HCT116 (cell line): ENCODE data around the gene RBM38. TPM values are rescaled to one million over a fixed set of nuclear protein-coding genes. Genes with fewer than 3 reads are reported as not detected.
A peak's percentile ranks its signal among the peaks of the same experiment; 100 is the strongest.

ENCODE experiments used
- ATAC-seq: fragments of 200-7000 bp; cut with Tn5 transposase; 2 replicates; pipeline ENCODE4 v1.9.1; 2020; ENCODE audit warnings: mild to moderate bottlenecking, moderate library complexity
- BruUV-seq: library from RNA; stranded (reverse); fragments of 400-500 nt; replicated peaks from 2 replicates; lab custom pipeline; 2021; lab: Mats Ljungman, UMichigan
- CTCF ChIA-PET: fragments of 300-600 bp; sonication (Branson Sonifier 250); formaldehyde crosslinking; loops from one replicate; lab custom pipeline; 2021; ENCODE audit warnings: antibody characterized with exemption; lab: Charles Lee
- POLR2A ChIA-PET: fragments of 300-600, 350-600 bp; sonication (Branson Sonifier 250); formaldehyde crosslinking; loops from one replicate; lab custom pipeline; 2021; ENCODE audit warnings: antibody characterized with exemption; lab: Charles Lee
- RAD21 ChIA-PET, 2 experiments: fragments of 300-600 bp; sonication (Branson Sonifier 250); formaldehyde crosslinking; loops; one replicate each; lab custom pipeline; 2023; ENCODE audit warnings: low total read pairs in 2 of 2; ENCODE audit not compliant: uncharacterized antibody in 2 of 2, unreplicated experiment in 2 of 2, low non-redundant PET in 1 of 2; lab: Charles Lee
- DNase-seq: peaks from one replicate; pipeline ENCODE4 v3.0.0-alpha.2; 2010; ENCODE audit warnings: low read depth, low spot score
- H2AFZ ChIP-seq: fragments of 200-600 bp; shearing (Covaris generic), sonication (generic); 2 replicates; pipeline ENCODE4 v1.6.1; 2017; ENCODE audit warnings: low read depth, mixed run types, mixed read lengths, antibody characterized with exemption, low read length; ENCODE audit not compliant: poor library complexity, severe bottlenecking
- H3K27ac ChIP-seq: 2 replicates; pipeline ENCODE4 v1.5.1; 2012; ENCODE audit warnings: low read depth, low read length
- H3K27me3 ChIP-seq: fragments of 200-600 bp; sonication (generic); 2 replicates; pipeline ENCODE4 v1.6.1; 2016; ENCODE audit warnings: mixed run types, low read length, mixed read lengths; ENCODE audit not compliant: insufficient read depth
- H3K36me3 ChIP-seq, 2 experiments: fragments of 200-500 bp in 1 of 2; fragments of 200-600 bp in 1 of 2; sonication (Bioruptor generic) in 1 of 2; sonication (generic) in 1 of 2; 2 replicates each; pipeline versions ENCODE4 v1.5.1 to v1.6.1; 2014 to 2016; ENCODE audit warnings: low read length in 2 of 2, inconsistent platforms in 1 of 2, mixed read lengths in 1 of 2, mixed run types in 1 of 2; ENCODE audit not compliant: insufficient read depth in 2 of 2, control insufficient read depth in 1 of 2
- H3K4me1 ChIP-seq, 2 experiments: fragments of 200-600 bp in 1 of 2; sonication (generic) in 1 of 2; 2 replicates each; pipeline versions ENCODE4 v1.5.1 to v1.6.1; 2012 to 2017; ENCODE audit warnings: low read length in 2 of 2, inconsistent platforms in 1 of 2, mild to moderate bottlenecking in 1 of 2, mixed read lengths in 1 of 2, mixed run types in 1 of 2, moderate library complexity in 1 of 2; ENCODE audit not compliant: insufficient read depth in 2 of 2, control insufficient read depth in 1 of 2
- H3K4me2 ChIP-seq: fragments of 200-600 bp; sonication (generic); 2 replicates; pipeline ENCODE4 v1.6.1; 2017; ENCODE audit warnings: mixed run types, low read length, mixed read lengths
- H3K4me3 ChIP-seq, 2 experiments: fragments of 200-600 bp in 1 of 2; sonication (generic) in 1 of 2; replicated peaks in 1 of 2; 2 replicates each; pipeline ENCODE4 v1.5.1; 2011 to 2016; ENCODE audit warnings: low read length in 2 of 2, control low read depth in 1 of 2, low read depth in 1 of 2, mild to moderate bottlenecking in 1 of 2, mixed read lengths in 1 of 2, mixed run types in 1 of 2
- H3K79me2 ChIP-seq: fragments of 200-600 bp; sonication (generic); 2 replicates; pipeline ENCODE4 v1.6.1; 2017; ENCODE audit warnings: mild to moderate bottlenecking, mixed run types, low read length, moderate library complexity, mixed read lengths; ENCODE audit not compliant: insufficient read depth
- H3K9ac ChIP-seq: fragments of 200-600 bp; sonication (generic); 2 replicates; pipeline ENCODE4 v1.6.1; 2016; ENCODE audit warnings: low read length, mixed read lengths
- H3K9me2 ChIP-seq: fragments of 200-600 bp; sonication (generic), shearing (Covaris generic); 2 replicates; pipeline ENCODE4 v1.6.1; 2017; ENCODE audit warnings: mixed run types, mild to moderate bottlenecking, moderate library complexity; ENCODE audit not compliant: insufficient read depth
- H3K9me3 ChIP-seq, 2 experiments: fragments of 200-500 bp in 1 of 2; fragments of 200-600 bp in 1 of 2; sonication (Bioruptor generic) in 1 of 2; sonication (generic) in 1 of 2; 2 replicates each; pipeline ENCODE4 v1.6.1; 2014 to 2017; ENCODE audit warnings: low read length in 2 of 2, mixed read lengths in 2 of 2, inconsistent platforms in 1 of 2, low read depth in 1 of 2, mild to moderate bottlenecking in 1 of 2, mixed run types in 1 of 2, moderate library complexity in 1 of 2; ENCODE audit not compliant: control insufficient read depth in 1 of 2, insufficient read depth in 1 of 2
- H4K20me1 ChIP-seq: fragments of 200-600 bp; sonication (generic), shearing (Covaris generic); 2 replicates; pipeline ENCODE4 v1.6.1; 2017; ENCODE audit warnings: mixed run types, mild to moderate bottlenecking, moderate library complexity; ENCODE audit not compliant: insufficient read depth
- ATF3 ChIP-seq: IDR thresholded peaks from 2 replicates; pipeline ENCODE4 v1.6.1; 2012
- EGR1 ChIP-seq: IDR thresholded peaks from 2 replicates; pipeline ENCODE4 v1.6.1; 2012; ENCODE audit warnings: low read depth
- EZH2 ChIP-seq: fragments of 200-600 bp; sonication (generic); IDR thresholded peaks from 2 replicates; pipeline ENCODE4 v1.6.1; 2017; ENCODE audit warnings: antibody characterized with exemption, mixed run types
- JUND ChIP-seq: IDR thresholded peaks from 2 replicates; pipeline ENCODE4 v1.6.1; 2012
- SIN3A ChIP-seq: IDR thresholded peaks from 2 replicates; pipeline ENCODE4 v1.6.1; 2012; ENCODE audit warnings: low read depth
- TCF7L2 ChIP-seq: IDR thresholded peaks from 2 replicates; pipeline ENCODE4 v1.7.0; 2011; ENCODE audit warnings: borderline replicate concordance, inconsistent platforms; ENCODE audit not compliant: insufficient read depth, insufficient read length; ENCODE audit errors: extremely low read depth
- YY1 ChIP-seq: IDR thresholded peaks from 2 replicates; pipeline ENCODE4 v1.6.1; 2011; ENCODE audit warnings: low read length, low read depth, moderate library complexity, mild to moderate bottlenecking; ENCODE audit not compliant: insufficient replicate concordance; ENCODE audit errors: extremely low read depth
- ZNF274 ChIP-seq: fragments of 200-500 bp; sonication (Bioruptor generic); IDR thresholded peaks from 2 replicates; pipeline ENCODE4 v1.6.1; 2014; ENCODE audit warnings: mild to moderate bottlenecking, low read depth, low read length, inconsistent platforms
- intact Hi-C: fragments of 100-400 bp; cut with micrococcal nuclease; formaldehyde crosslinking; loops from 2 replicates; pipeline ENCODE4 v1.10.0; 2022
- total RNA-seq: library from RNA; stranded (reverse); gene quantifications from one replicate; pipeline ENCODE4 v1.2.1, GENCODE V29; 2021; ENCODE audit not compliant: unreplicated experiment
- TF ChIP-seq, protein P1 (sequence below), 3 experiments: fragments of 200-600 bp in 1 of 3; sonication (generic) in 1 of 3; IDR thresholded peaks in 2 of 3; conservative IDR thresholded peaks in 1 of 3; 2 replicates each; pipeline ENCODE4 v1.5.1; 2012 to 2017; ENCODE audit warnings: low read depth in 2 of 3, low read length in 2 of 3, antibody characterized with exemption in 1 of 3, borderline replicate concordance in 1 of 3, control low read depth in 1 of 3, mild to moderate bottlenecking in 1 of 3, mixed read lengths in 1 of 3, mixed run types in 1 of 3, moderate library complexity in 1 of 3; ENCODE audit not compliant: insufficient read depth in 1 of 3

RBM38 gene
- total RNA-seq, 1 experiment from 2014 or later: 36.2 TPM

- no peaks in the 10 kb centered on the region for H3K4me1 ChIP-seq
- H3K9me3 ChIP-seq: no peaks in the 10 kb centered on the region
- DNase-seq (no peak), ATAC-seq (no peak)
- no peaks in the 10 kb centered on the region for H3K9me2 ChIP-seq
- no peak overlapping the region for H3K27ac ChIP-seq
- H3K79me2 ChIP-seq: no peaks in the 10 kb centered on the region; the same call in 1 of the 2 replicates
- H4K20me1 ChIP-seq: no peaks in the 10 kb centered on the region
- intact Hi-C loops: no loop called here
- no peak overlapping the region for H2AFZ ChIP-seq
- ChIA-PET POLR2A (no interaction called here), CTCF (no interaction called here), RAD21 (no interaction called here)
- no peak overlapping the region for H3K9ac ChIP-seq
- TF ChIP-seq, protein P1, sequence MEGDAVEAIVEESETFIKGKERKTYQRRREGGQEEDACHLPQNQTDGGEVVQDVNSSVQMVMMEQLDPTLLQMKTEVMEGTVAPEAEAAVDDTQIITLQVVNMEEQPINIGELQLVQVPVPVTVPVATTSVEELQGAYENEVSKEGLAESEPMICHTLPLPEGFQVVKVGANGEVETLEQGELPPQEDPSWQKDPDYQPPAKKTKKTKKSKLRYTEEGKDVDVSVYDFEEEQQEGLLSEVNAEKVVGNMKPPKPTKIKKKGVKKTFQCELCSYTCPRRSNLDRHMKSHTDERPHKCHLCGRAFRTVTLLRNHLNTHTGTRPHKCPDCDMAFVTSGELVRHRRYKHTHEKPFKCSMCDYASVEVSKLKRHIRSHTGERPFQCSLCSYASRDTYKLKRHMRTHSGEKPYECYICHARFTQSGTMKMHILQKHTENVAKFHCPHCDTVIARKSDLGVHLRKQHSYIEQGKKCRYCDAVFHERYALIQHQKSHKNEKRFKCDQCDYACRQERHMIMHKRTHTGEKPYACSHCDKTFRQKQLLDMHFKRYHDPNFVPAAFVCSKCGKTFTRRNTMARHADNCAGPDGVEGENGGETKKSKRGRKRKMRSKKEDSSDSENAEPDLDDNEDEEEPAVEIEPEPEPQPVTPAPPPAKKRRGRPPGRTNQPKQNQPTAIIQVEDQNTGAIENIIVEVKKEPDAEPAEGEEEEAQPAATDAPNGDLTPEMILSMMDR (IDR thresholded peaks at IDR 0.05 in 2 of 3, conservative IDR thresholded peaks at IDR 0.05 in 1 of 3; ENCODE audit: borderline replicate concordance in 1 of 3, insufficient read depth in 1 of 3, low read depth in 2 of 3, low read length in 2 of 3): no peak
- no peak for TF ChIP-seq YY1
- no peak for TF ChIP-seq JUND
- no peak for TF ChIP-seq SIN3A
- no peak for TF ChIP-seq ATF3
- TF ChIP-seq EGR1: no peak
- TF ChIP-seq EZH2: no peak
- TF ChIP-seq ZNF274: no peak
- TF ChIP-seq TCF7L2: no peak
- BruUV-seq: TSS peak; percentile 59
- no peak overlapping the region for H3K4me2 ChIP-seq
- H3K4me3 ChIP-seq: no peak overlapping the region
- peaks cover 12 to 23% of the 10 kb centered on the region in 2 experiments; a peak in 3 of 4 replicates for H3K36me3 ChIP-seq
- no peaks in the 10 kb centered on the region for H3K27me3 ChIP-seq
These were observed 17.5 kb downstream of the RBM38 start for GRCh38 chr20:57408536-57409233.
